ENCODE results near the gene AP1M1. TPM values are rescaled to one million over a fixed set of nuclear protein-coding genes. Genes with fewer than 3 reads are reported as not detected.

Gene AP1M1
- total and polyA plus RNA-seq, 2 of the 4 experiments (the other 2 are of a cell fraction) = 85.1 to 99.1 TPM

GRCh38 chr19:16218851-16219250 is 21.1 kb downstream of the AP1M1 start:
- no peak overlapping the region for H3K56ac ChIP-seq (ENCODE audit: extremely low read depth, insufficient read depth, low read length)
- no peak overlapping the region for H2BK120ac ChIP-seq (ENCODE audit: low read depth, low read length)
- no peak overlapping the region for H3K18ac ChIP-seq (ENCODE audit: low read depth, low read length)
- H2AFZ ChIP-seq (replicated peaks; ENCODE audit: low read length, poor library complexity) = no peak overlapping the region
- H4K8ac ChIP-seq (ENCODE audit: low read depth in 2 of 2, low read length in 2 of 2) = no peak overlapping the region
- H3K79me1 ChIP-seq (ENCODE audit: low read depth in 1 of 2, low read length in 2 of 2) = peaks cover 34 to 49% of the 10 kb centered on the region in 2 experiments
- H3K9me1 ChIP-seq (ENCODE audit: insufficient read depth, low read length) = peaks cover 9% of the 10 kb centered on the region; the same call in 1 of the 2 replicates
- ATAC-seq (ENCODE audit: low read depth) (no peak), DNase-seq (no peak)
- dilution Hi-C loops (cut with HindIII; ENCODE audit: low sequenced_read_pairs, unreplicated experiment) (no loop called here), in situ Hi-C loops (cut with MboI; ENCODE audit: low sequenced_read_pairs) (no loop called here), intact Hi-C loops (cut with micrococcal nuclease) (no loop called here)
- no peak overlapping the region for H3K4me3 ChIP-seq (ENCODE audit: insufficient read depth, low read depth, low read length)
- H3K23ac ChIP-seq (ENCODE audit: low read depth, low read length) = no peak overlapping the region
- H4K20me1 ChIP-seq (ENCODE audit: insufficient read depth, low read length) = peaks cover 24% of the 10 kb centered on the region
- H3K9ac ChIP-seq (ENCODE audit: low read depth, low read length) = no peak overlapping the region
- no peak overlapping the region for H2AK5ac ChIP-seq (ENCODE audit: low read depth, low read length)
- H2BK15ac ChIP-seq (ENCODE audit: low read depth, low read length) = no peak overlapping the region
- no peaks in the 10 kb centered on the region for H3K27me3 ChIP-seq (ENCODE audit: control insufficient read depth, insufficient read depth, low read length)
- no peak overlapping the region for H3K4ac ChIP-seq (ENCODE audit: low read depth, low read length)
- ChIA-PET POLR2A (ENCODE audit: unreplicated experiment) (no interaction called here), CTCF (interaction anchor here (0.6 kb wide), 2 partner anchors 204 to 574 kb away, joined by 3 read pairs; no protein-coding TSS in a partner anchor)
- no peaks in the 10 kb centered on the region for H3K4me1 ChIP-seq (ENCODE audit: control insufficient read depth, insufficient read depth, low read length)
- H2BK5ac ChIP-seq (ENCODE audit: low read depth, low read length, poor library complexity, severe bottlenecking) = no peak overlapping the region
- peaks cover 28% of the 10 kb centered on the region for H3K9me3 ChIP-seq (ENCODE audit: control insufficient read depth, insufficient read depth, low read length)
- BruUV-seq (replicated peaks) = no TSS peak
- no CpG with 5 or more reads among the region's 2 CpGs for WGBS, 2 experiments (ENCODE audit: extremely low coverage in 2 of 2, insufficient read length in 1 of 2)
- TF ChIP-seq ELK1 (IDR thresholded peaks at IDR 0.05; ENCODE audit: borderline replicate concordance, low read depth, low read length) (no peak), NFE2L2 (IDR thresholded peaks at IDR 0.05; ENCODE audit: low read depth, low read length) (no peak), CTCF (conservative IDR thresholded peaks at IDR 0.05; ENCODE audit: low read depth, low read length) (no peak), SMC3 (IDR thresholded peaks at IDR 0.05; ENCODE audit: low read depth, low read length) (no peak), RCOR1 (IDR thresholded peaks at IDR 0.05; ENCODE audit: insufficient replicate concordance, low read length) (no peak), MAFK (IDR thresholded peaks at IDR 0.05; ENCODE audit: low read depth, low read length) (no peak), FOS (IDR thresholded peaks at IDR 0.05; ENCODE audit: low read depth, low read length) (no peak)
- H3K14ac ChIP-seq (replicated peaks; ENCODE audit: low read depth, low read length) = no peak overlapping the region
- H3K36me3 ChIP-seq (ENCODE audit: control insufficient read depth, insufficient read depth, low read length) = peaks cover 47% of the 10 kb centered on the region
- H2BK20ac ChIP-seq (ENCODE audit: low read depth, low read length) = no peak overlapping the region
- no peak overlapping the region for H4K5ac ChIP-seq (ENCODE audit: low read depth, low read length)
- H4K91ac ChIP-seq (ENCODE audit: insufficient read depth, low read depth, low read length) = no peak overlapping the region
- H3K27ac ChIP-seq (ENCODE audit: insufficient read depth, low read length) = no peak overlapping the region
- no peak overlapping the region for H3K4me2 ChIP-seq (ENCODE audit: low read depth, low read length)
- H2AK9ac ChIP-seq (replicated peaks; ENCODE audit: low read depth, low read length, poor library complexity) = no peak overlapping the region

Measured in IMR-90 (cell line).